ENCODE measurements around the gene PPP1R13B.

Gene PPP1R13B

DNA sequence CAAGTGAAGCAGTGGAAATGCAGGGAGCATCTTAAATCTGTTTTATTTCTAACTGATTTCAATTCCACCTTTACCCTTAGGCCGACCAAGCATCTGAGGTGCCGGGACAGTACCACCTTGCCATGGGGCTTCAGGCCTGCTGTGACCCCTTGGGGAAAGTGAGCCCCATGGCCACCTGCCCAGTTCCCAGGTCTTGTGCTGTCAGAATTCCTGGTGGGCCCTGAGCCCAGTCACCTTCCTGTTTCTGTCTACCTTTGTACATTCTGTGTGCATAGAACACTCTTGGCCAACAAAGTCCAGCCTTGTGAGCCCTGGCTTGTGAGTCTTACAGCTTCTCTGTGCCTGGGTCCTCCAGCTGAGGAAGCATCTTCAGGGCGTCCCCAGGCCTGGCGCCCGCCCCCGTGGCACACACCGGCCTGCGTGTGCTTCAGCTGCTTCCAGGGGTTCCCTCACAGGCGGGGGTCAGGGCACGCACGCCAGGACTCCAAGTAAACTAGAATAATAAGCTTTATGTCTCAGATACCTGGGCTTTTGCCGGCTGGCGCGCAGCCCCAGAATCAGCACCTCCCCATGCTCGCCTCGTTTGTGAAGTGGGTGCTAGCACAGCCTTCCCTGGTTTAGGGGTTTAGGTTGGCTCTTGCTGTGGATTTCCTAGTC is 121.5 kb downstream of the PPP1R13B start:
- no peak overlapping the region for H3K4me3 ChIP-seq (ENCODE audit: low read depth, low read length)
- TF ChIP-seq, protein P1, sequence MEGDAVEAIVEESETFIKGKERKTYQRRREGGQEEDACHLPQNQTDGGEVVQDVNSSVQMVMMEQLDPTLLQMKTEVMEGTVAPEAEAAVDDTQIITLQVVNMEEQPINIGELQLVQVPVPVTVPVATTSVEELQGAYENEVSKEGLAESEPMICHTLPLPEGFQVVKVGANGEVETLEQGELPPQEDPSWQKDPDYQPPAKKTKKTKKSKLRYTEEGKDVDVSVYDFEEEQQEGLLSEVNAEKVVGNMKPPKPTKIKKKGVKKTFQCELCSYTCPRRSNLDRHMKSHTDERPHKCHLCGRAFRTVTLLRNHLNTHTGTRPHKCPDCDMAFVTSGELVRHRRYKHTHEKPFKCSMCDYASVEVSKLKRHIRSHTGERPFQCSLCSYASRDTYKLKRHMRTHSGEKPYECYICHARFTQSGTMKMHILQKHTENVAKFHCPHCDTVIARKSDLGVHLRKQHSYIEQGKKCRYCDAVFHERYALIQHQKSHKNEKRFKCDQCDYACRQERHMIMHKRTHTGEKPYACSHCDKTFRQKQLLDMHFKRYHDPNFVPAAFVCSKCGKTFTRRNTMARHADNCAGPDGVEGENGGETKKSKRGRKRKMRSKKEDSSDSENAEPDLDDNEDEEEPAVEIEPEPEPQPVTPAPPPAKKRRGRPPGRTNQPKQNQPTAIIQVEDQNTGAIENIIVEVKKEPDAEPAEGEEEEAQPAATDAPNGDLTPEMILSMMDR (IDR thresholded peaks at IDR 0.05; ENCODE audit: low read depth, low read length, missing control alignments): no peak
- in situ Hi-C loops (cut with HindIII; ENCODE audit: low sequenced_read_pairs): no loop called here
- no peak for DNase-seq (ENCODE audit: low read depth)

DNA sequence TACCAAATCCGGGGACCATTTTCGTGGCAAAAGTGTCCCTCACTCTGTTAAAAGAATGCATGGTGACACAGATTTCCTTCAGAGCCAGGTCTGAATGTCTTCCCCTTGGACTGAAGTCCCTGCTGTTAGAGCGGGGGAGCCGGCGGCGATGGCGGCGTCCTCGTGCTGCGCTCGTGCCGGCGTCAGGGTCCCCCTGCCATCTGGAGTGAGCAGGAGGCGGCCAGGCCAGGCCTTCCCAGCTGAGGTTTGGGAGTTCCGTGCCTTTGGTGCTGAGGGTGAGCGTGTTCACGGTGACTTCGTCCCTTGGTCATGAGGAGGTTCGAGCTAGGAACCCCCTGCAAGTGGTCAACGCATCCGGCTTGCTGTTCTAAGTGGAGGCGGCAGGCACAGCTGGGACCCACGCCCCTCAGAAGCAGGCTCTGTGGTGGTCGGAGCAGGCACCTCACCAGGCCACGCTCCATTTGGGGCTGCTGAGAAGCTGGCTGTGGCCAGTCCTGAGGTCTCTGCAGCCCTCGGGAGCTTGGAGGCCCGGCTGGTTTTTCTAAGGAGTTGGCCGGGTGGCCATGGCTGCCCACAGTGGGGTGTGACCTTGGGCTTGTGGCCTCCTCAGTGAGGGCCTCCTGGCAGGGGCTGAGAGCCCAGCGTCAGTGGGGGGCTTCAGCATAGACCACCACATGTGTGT is 122.2 kb downstream of the PPP1R13B start:
- TF ChIP-seq, protein P1 (IDR thresholded peaks at IDR 0.05; ENCODE audit: low read depth, low read length, missing control alignments): no peak
- H3K4me3 ChIP-seq (ENCODE audit: low read depth, low read length): no peak overlapping the region
- in situ Hi-C loops (cut with HindIII; ENCODE audit: low sequenced_read_pairs): no loop called here
- DNase-seq (ENCODE audit: low read depth): no peak

DNA sequence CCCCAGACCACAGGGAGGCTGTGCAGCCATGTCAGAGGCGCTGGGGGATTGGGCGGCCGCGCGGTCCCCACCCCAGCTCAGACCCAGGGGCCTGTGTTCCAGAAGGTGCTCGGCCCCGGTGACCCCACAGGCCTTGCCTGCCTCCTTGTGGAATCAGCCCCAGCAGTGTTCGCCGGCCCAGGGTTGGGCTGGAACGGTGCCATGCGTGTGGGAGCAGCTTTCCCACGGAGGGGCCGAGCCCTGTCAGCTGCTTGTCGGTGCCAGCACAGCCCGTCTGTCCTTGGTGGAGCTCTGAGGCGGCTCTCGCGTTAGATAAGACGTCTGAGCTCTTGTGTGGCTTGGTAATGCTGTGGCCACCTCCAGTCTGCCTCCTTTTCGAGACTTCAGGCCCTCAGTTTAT is 123.3 kb downstream of the PPP1R13B start:
- in situ Hi-C loops (cut with HindIII; ENCODE audit: low sequenced_read_pairs): no loop called here
- TF ChIP-seq, protein P1 (IDR thresholded peaks at IDR 0.05; ENCODE audit: low read depth, low read length, missing control alignments): no peak
- H3K4me3 ChIP-seq (ENCODE audit: low read depth, low read length): no peak overlapping the region
- DNase-seq (ENCODE audit: low read depth): no peak

DNA sequence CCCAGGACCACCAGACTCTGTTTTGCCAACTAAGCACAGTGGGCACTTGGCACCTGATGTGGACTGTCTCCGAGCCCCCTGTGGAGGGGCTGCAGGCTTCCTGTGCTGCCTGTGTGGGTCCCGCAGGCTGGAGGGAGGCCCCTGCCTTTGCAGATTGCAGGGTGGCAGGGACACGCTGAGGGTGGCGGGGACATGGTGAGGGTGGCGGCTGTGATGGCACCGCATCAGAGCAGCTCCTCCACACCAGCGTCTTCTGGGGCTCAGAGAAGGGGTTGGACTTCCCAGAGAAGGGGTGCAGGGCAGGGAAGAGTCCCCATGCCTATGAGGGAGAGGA is 123.7 kb downstream of the PPP1R13B start:
- DNase-seq (ENCODE audit: low read depth): no peak
- in situ Hi-C loops (cut with HindIII; ENCODE audit: low sequenced_read_pairs): no loop called here
- H3K4me3 ChIP-seq (ENCODE audit: low read depth, low read length): no peak overlapping the region
- TF ChIP-seq, protein P1 (IDR thresholded peaks at IDR 0.05; ENCODE audit: low read depth, low read length, missing control alignments): no peak

DNA sequence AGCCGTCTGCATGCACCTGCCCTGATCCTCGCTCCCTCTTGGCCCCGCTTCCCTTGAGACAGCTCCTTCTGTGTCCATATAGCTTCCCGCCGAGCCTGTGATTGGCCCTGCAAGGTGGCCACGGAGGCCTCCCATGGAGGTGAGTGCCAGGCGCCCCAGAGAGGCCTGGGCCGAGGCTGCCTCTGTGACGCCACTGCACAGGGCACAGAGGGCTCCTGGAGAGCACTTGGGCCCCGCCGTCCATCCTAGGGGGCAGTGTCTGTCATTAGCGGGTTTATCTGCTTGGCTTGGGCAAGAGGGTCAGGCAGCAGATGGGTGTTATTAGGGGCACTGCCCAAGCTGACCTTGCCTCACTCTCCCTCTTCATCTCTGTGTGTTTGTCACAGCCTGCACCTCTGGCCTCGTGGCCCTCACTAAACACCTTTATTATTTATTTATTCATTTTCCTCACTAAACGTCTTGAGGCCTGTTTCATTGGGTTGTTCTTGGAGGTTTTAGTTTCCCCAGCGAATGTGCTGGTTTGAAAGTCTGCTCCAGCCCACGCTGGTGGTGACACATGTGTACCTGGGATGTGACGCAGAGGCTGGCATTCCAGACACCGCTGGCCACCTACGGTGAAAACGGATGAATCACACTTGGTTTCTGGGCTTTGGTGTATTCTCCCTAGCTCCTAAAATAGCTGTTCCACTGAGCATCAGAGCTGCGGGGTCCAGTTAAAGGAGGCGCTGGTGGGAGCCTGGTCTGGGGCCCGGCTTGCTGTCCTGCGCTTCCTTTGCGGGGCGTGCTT is 125.8 kb downstream of the PPP1R13B start:
- peak; percentile 82 for DNase-seq (ENCODE audit: low read depth)
- TF ChIP-seq, protein P1 (IDR thresholded peaks at IDR 0.05; ENCODE audit: low read depth, low read length, missing control alignments): no peak
- H3K4me3 ChIP-seq (ENCODE audit: low read depth, low read length): no peak overlapping the region
- in situ Hi-C loops (cut with HindIII; ENCODE audit: low sequenced_read_pairs): no loop called here

DNA sequence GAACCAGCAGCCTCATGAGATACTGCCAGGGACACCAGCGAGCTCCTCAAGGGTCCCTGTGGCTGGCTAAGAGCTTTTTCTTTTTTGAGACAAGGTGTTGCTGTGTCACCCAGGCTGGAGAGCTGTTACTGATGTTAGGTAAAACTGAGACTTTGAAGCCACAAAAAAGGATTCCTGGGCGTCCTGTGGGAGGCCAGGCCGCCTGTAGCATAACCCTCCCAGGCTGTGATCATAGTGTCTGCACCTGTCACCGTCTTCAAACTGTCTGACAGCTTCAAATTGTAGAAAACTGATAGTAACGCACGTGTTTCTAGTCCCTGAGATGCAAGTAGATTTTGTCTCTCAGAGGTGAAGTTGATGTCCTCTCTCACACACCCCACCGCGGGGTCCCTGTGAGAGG is 127.6 kb downstream of the PPP1R13B start:
- H3K4me3 ChIP-seq (ENCODE audit: low read depth, low read length): no peak overlapping the region
- TF ChIP-seq, protein P1 (IDR thresholded peaks at IDR 0.05; ENCODE audit: low read depth, low read length, missing control alignments): no peak
- DNase-seq (ENCODE audit: low read depth): no peak
- in situ Hi-C loops (cut with HindIII; ENCODE audit: low sequenced_read_pairs): no loop called here
